GM12865 (cell line): Measurements from ENCODE around the gene OR2H2.

Experiments
- DNase-seq: peaks from one replicate; pipeline ENCODE4 v3.0.0; 2010; ENCODE audit warnings: low read depth
- H3K4me3 ChIP-seq: 2 replicates; pipeline ENCODE4 v1.5.1; 2011; ENCODE audit warnings: mild to moderate bottlenecking, low read depth, low read length, control low read depth
- CTCF ChIP-seq: IDR thresholded peaks from 2 replicates; pipeline ENCODE4 v1.5.1; 2011; ENCODE audit warnings: low read length, control low read depth, low read depth, inconsistent platforms; ENCODE audit not compliant: insufficient read depth; ENCODE audit errors: missing control alignments

OR2H2 gene

GRCh38 chr6:29628419-29629281 is 43.7 kb downstream of the OR2H2 start:
- DNase-seq, result peak; percentile 42
- peak; percentile 74 for TF ChIP-seq CTCF
- H3K4me3 ChIP-seq, result peak overlapping the region; percentile 35

GRCh38 chr6:29629571-29629970 is 44.6 kb downstream of the OR2H2 start:
- TF ChIP-seq CTCF, result no peak
- DNase-seq, result no peak
- no peak overlapping the region for H3K4me3 ChIP-seq

- TF ChIP-seq CTCF, result no peak
- no peak for DNase-seq
- no peak overlapping the region for H3K4me3 ChIP-seq
These were observed 45.4 kb downstream of the OR2H2 start for GRCh38 chr6:29630315-29630714.

- no peak overlapping the region for H3K4me3 ChIP-seq
- no peak for TF ChIP-seq CTCF
- DNase-seq, result no peak
These were observed 46.4 kb downstream of the OR2H2 start for GRCh38 chr6:29631209-29631810.

GRCh38 chr6:29631860-29632731 is 47.2 kb downstream of the OR2H2 start:
- DNase-seq, result no peak
- no peak for TF ChIP-seq CTCF

GRCh38 chr6:29632789-29633533 is 48.0 kb downstream of the OR2H2 start, which contains the start of gene GABBR1:
Gene GABBR1 (minus strand): TSS chr6:29633183. CDS start chr6:29632385, 798 bp downstream.
- TF ChIP-seq CTCF, result no peak

More at GRCh38 chr6:29631860-29632731, 47.2 kb downstream of the OR2H2 start:
- peak overlapping the region; percentile 70 for H3K4me3 ChIP-seq

More at GRCh38 chr6:29632789-29633533, 48.0 kb downstream of the OR2H2 start, which contains the start of gene GABBR1:
- DNase-seq, result peak; percentile 53
- peak within 1 kb of the TSS; percentile 70 for H3K4me3 ChIP-seq
